Gastroesophageal sphincter (tissue), 3 donors: ENCODE data around the gene ANKRD36B.
"Not testable (repeated sequence)": the region's sequence is repeated elsewhere in the genome, so short reads cannot be mapped to it uniquely, and the experiment has no call there.

Experiments
- CTCF ChIP-seq, 4 experiments: fragments of 200-600 bp in 2 of 4; fragments of 450-650 bp in 2 of 4; sonication (generic) in 1 of 4; IDR thresholded peaks; one replicate each; pipeline ENCODE4 v1.5.1; 2017 to 2019; ENCODE audit warnings: antibody characterized with exemption in 4 of 4, mild to moderate bottlenecking in 2 of 4, moderate library complexity in 2 of 4
- EP300 ChIP-seq: sonication (generic); formaldehyde crosslinking; IDR thresholded peaks from one replicate; pipeline ENCODE4 v1.6.1; 2017; ENCODE audit warnings: antibody characterized with exemption, mild to moderate bottlenecking
- POLR2A ChIP-seq, 2 donors: fragments of 450-650 bp; IDR thresholded peaks; one replicate each; pipeline ENCODE4 v1.6.1; 2017; ENCODE audit warnings: antibody characterized with exemption in 2 of 2, mild to moderate bottlenecking in 2 of 2, moderate library complexity in 1 of 2
- POLR2AphosphoS5 ChIP-seq: sonication (generic); formaldehyde crosslinking; IDR thresholded peaks from one replicate; pipeline ENCODE4 v1.6.1; 2017; ENCODE audit warnings: antibody characterized with exemption

GRCh38 chr2:97550498-97550897 is 39.2 kb downstream of the ANKRD36B start:
- not testable (repeated sequence) for TF ChIP-seq POLR2AphosphoS5; CTCF (IDR thresholded peaks at IDR 0.05); POLR2A (IDR thresholded peaks at IDR 0.05); EP300
